GM21447 (cell line): ENCODE data around the gene DDX10.
A peak's percentile ranks its signal among the peaks of the same experiment; 100 is the strongest.
"Not testable (repeated sequence)": the region's sequence is repeated elsewhere in the genome, so short reads cannot be mapped to it uniquely, and the experiment has no call there.

ENCODE experiments used
- ATAC-seq: cut with Tn5 transposase; IDR thresholded peaks from one replicate; pipeline ENCODE4 v1.9.1; 2021; ENCODE audit not compliant: unreplicated experiment

DDX10 gene

GRCh38 chr11:108768370-108768769, 103.5 kb downstream of the DDX10 start:
- ATAC-seq: no peak

GRCh38 chr11:108768964-108769363, 104.1 kb downstream of the DDX10 start:
- no peak for ATAC-seq

GRCh38 chr11:108774037-108774730, 109.3 kb downstream of the DDX10 start:
- ATAC-seq: no peak

- ATAC-seq: no peak
Observed at GRCh38 chr11:108775324-108775723, 110.5 kb downstream of the DDX10 start.

- ATAC-seq: not testable (repeated sequence)
Observed at GRCh38 chr11:108779147-108779546, 114.3 kb downstream of the DDX10 start.

GRCh38 chr11:108780119-108780518, 115.2 kb downstream of the DDX10 start:
- ATAC-seq: no peak

GRCh38 chr11:108781946-108782345, 117.1 kb downstream of the DDX10 start:
- ATAC-seq: no peak

GRCh38 chr11:108786281-108786990, 121.6 kb downstream of the DDX10 start:
- ATAC-seq: no peak

GRCh38 chr11:108787105-108787504, 122.2 kb downstream of the DDX10 start:
- no peak for ATAC-seq

- ATAC-seq: peak; percentile 58
Observed at GRCh38 chr11:108788565-108789199, 123.8 kb downstream of the DDX10 start.

GRCh38 chr11:108790501-108791299, 125.8 kb downstream of the DDX10 start:
- no peak for ATAC-seq

GRCh38 chr11:108793138-108793537, 128.3 kb downstream of the DDX10 start:
- no peak for ATAC-seq

- no peak for ATAC-seq
Observed at GRCh38 chr11:108793611-108794010, 128.7 kb downstream of the DDX10 start.

GRCh38 chr11:108796551-108796950, 131.7 kb downstream of the DDX10 start:
- no peak for ATAC-seq

- no peak for ATAC-seq
Observed at GRCh38 chr11:108797578-108798100, 132.8 kb downstream of the DDX10 start.

GRCh38 chr11:108802492-108802891, 137.6 kb downstream of the DDX10 start:
- no peak for ATAC-seq

- ATAC-seq: no peak
Observed at GRCh38 chr11:108803776-108804175, 138.9 kb downstream of the DDX10 start.

- ATAC-seq: no peak
Observed at GRCh38 chr11:108804511-108804910, 139.6 kb downstream of the DDX10 start.

GRCh38 chr11:108805030-108805429, 140.2 kb downstream of the DDX10 start:
- no peak for ATAC-seq

GRCh38 chr11:108807262-108807661, 142.4 kb downstream of the DDX10 start:
- no peak for ATAC-seq

GRCh38 chr11:108813086-108813485, 148.2 kb downstream of the DDX10 start:
- no peak for ATAC-seq
